HFFc6 (cell line): ENCODE results near the gene IDI1. TPM values are rescaled to one million over a fixed set of nuclear protein-coding genes. Genes with fewer than 3 reads are reported as not detected.

Source experiments
- DNase-seq: peaks from one replicate; pipeline ENCODE4 v3.0.0-alpha.2; 2018
- H3K27ac Mint-ChIP-seq: 2 replicates; pipeline ENCODE4 v1.8.0; 2020; ENCODE audit warnings: mild to moderate bottlenecking, mixed read lengths
- H3K27me3 Mint-ChIP-seq: 2 replicates; pipeline ENCODE4 v1.8.0; 2021; ENCODE audit warnings: mild to moderate bottlenecking, moderate library complexity, mixed read lengths; ENCODE audit not compliant: insufficient read depth
- H3K36me3 Mint-ChIP-seq: 2 replicates; pipeline ENCODE4 v1.8.0; 2021; ENCODE audit warnings: low read depth, mixed read lengths
- H3K4me1 Mint-ChIP-seq: 2 replicates; pipeline ENCODE4 v1.8.0; 2020; ENCODE audit warnings: low read depth, mixed read lengths
- H3K4me3 Mint-ChIP-seq: 2 replicates; pipeline ENCODE4 v1.8.0; 2020; ENCODE audit warnings: mild to moderate bottlenecking, moderate library complexity, mixed read lengths
- H3K9me3 Mint-ChIP-seq: 2 replicates; pipeline ENCODE4 v1.8.0; 2020; ENCODE audit warnings: mild to moderate bottlenecking, mixed read lengths
- CTCF ChIP-seq: fragments of 200-600 bp; sonication (generic); IDR thresholded peaks from 2 replicates; pipeline ENCODE4 v1.5.0; 2021; ENCODE audit warnings: antibody characterized with exemption, mild to moderate bottlenecking
- total RNA-seq, 6 experiments: library from RNA; stranded (reverse); fragmentation: NEBNext Ultra II Directional; extraction: Animal tissue kit (Norgen Biotek cat#: 25700); gene quantifications; 2 replicates in 1 of 6; 3 replicates in 5 of 6; pipeline ENCODE4 v1.2.3, GENCODE V29; 2021

Gene IDI1
- total RNA-seq, 6 experiments from 2014 or later = 17.5 to 22.8 (median 20.2) TPM

DNA sequence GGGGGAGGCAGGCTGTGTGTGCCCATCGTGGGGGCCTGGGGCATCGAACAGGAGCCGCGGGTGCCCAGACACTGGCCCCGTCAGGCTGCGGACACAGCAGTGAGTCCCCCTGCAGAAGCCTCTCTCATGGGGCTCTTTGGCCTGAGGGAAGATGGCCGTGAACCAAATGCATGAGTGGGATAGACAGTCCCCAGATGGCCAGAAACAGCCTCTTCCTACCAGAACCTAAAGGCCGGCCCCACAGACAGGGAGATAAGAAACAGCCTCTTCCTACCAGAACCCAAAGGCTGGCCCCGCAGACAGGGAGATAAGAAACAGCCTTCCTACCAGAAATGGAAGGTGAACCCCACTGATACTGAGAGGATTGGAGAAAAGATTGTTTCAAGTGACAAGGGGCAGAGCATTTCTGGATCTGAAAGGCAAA, 39.8 kb downstream of the IDI1 start:
- no peaks in the 10 kb centered on the region for H3K4me1 Mint-ChIP-seq
- peaks cover 58% of the 10 kb centered on the region for H3K36me3 Mint-ChIP-seq
- peaks cover 6% of the 10 kb centered on the region for H3K27me3 Mint-ChIP-seq
- no peak for TF ChIP-seq CTCF
- H3K27ac Mint-ChIP-seq = no peak overlapping the region
- no peak overlapping the region for H3K4me3 Mint-ChIP-seq
- DNase-seq = no peak
- no peaks in the 10 kb centered on the region for H3K9me3 Mint-ChIP-seq

GRCh38 chr10:1007583-1007982, 41.3 kb downstream of the IDI1 start:
- Mint-ChIP-seq H3K36me3 (peaks cover 61% of the 10 kb centered on the region), H3K9me3 (no peaks in the 10 kb centered on the region; the same call in 1 of the 2 replicates), H3K27me3 (peaks cover 2% of the 10 kb centered on the region), H3K4me3 (no peak overlapping the region), H3K27ac (no peak overlapping the region), H3K4me1 (no peaks in the 10 kb centered on the region; the same call in 1 of the 2 replicates)
- no peak for DNase-seq
- TF ChIP-seq CTCF = no peak

GRCh38 chr10:1006573-1006972, 42.3 kb downstream of the IDI1 start:
- Mint-ChIP-seq H3K4me3 (no peak overlapping the region), H3K9me3 (peaks cover 6% of the 10 kb centered on the region), H3K36me3 (peaks cover 62% of the 10 kb centered on the region), H3K4me1 (no peaks in the 10 kb centered on the region; the same call in 1 of the 2 replicates), H3K27me3 (peaks cover 2% of the 10 kb centered on the region), H3K27ac (no peak overlapping the region)
- no peak for TF ChIP-seq CTCF
- no peak for DNase-seq

DNA sequence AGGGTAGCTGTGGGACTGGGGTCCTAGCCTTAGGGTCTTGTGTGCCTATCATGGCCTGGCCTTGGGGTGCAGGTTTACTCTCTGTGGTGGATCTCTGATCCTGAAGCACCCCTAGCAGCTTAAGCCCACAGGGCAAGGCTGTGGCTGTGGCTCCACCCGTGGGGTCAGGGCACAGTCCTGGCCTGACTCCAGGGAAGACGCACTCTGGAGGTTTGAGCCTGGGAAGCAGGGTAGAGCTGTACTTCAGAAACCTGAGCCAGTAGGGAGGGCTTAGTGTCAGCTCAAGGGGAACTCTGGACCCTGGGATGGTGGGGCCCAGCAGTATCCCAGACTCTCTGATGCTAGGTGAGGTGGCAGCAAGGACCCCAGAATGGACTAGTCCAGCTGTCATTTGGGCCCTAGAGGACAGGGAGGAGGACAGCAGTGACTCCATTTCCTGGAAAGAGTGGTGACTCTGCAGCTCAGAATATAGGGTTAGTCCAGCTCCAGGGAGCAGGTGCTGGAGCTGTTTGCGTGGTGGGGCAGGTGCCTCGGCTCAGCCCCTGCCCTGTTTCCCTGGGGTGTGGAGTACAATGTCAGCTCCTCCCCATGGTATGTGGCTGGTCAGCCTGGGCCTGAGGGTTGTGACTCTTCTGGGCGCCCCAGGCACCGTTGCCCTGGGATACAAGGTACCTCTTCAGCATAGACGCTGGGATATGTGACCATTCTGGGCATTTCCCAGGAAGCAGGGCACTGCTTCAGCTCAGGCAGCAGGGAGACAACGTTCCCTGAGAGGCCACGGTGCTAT, 44.8 kb downstream of the IDI1 start:
- TF ChIP-seq CTCF = no peak
- Mint-ChIP-seq H3K4me3 (no peak overlapping the region), H3K4me1 (no peaks in the 10 kb centered on the region; the same call in 1 of the 2 replicates), H3K9me3 (peaks cover 8% of the 10 kb centered on the region), H3K27ac (no peak overlapping the region; the same call in 1 of the 2 replicates), H3K27me3 (peaks cover 2% of the 10 kb centered on the region; the same call in 1 of the 2 replicates), H3K36me3 (peaks cover 64% of the 10 kb centered on the region)
- no peak for DNase-seq

DNA sequence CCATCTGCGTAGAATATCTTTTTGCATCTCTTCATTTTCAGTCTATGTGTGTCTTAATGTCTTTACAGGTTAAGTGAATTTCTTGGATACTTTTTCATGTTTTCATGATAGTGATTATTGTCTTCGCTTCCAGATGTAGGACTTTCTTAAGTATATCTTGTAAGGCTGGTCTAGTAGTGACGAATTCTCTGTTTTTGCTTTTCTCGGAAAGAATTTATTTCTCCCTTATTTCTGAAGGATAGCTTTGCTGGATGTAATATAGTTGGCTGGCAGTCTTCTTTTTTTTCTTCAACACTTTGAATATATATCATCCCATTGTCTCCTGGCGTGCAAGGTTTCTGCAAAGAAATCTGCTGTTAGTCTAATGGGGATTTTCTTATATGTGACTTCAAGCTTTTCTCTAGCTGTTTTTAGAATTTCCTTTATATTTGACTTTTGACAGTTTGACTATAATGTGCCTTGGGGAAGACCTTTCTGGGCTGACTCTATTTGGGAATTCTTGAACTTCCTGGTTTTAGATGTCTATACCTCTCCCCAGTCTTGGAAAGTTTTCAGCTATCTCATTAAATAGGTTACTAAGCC, 46.4 kb downstream of the IDI1 start:
- H3K27ac Mint-ChIP-seq = no peak overlapping the region
- H3K4me3 Mint-ChIP-seq = no peak overlapping the region
- H3K9me3 Mint-ChIP-seq = peaks cover 8% of the 10 kb centered on the region
- no peak for DNase-seq
- H3K4me1 Mint-ChIP-seq = no peaks in the 10 kb centered on the region; the same call in 1 of the 2 replicates
- H3K36me3 Mint-ChIP-seq = peaks cover 63% of the 10 kb centered on the region
- no peak for TF ChIP-seq CTCF
- H3K27me3 Mint-ChIP-seq = peaks cover 2% of the 10 kb centered on the region; the same call in 1 of the 2 replicates
